HG02884 (cell line): ENCODE results near the gene L3MBTL4.
"Not testable (repeated sequence)": the region's sequence is repeated elsewhere in the genome, so short reads cannot be mapped to it uniquely, and the experiment has no call there.

Experiments used
- ATAC-seq: cut with Tn5 transposase; IDR thresholded peaks from one replicate; pipeline ENCODE4 v1.9.1; 2021; ENCODE audit warnings: mild to moderate bottlenecking, moderate library complexity; ENCODE audit not compliant: unreplicated experiment

The L3MBTL4 gene

DNA sequence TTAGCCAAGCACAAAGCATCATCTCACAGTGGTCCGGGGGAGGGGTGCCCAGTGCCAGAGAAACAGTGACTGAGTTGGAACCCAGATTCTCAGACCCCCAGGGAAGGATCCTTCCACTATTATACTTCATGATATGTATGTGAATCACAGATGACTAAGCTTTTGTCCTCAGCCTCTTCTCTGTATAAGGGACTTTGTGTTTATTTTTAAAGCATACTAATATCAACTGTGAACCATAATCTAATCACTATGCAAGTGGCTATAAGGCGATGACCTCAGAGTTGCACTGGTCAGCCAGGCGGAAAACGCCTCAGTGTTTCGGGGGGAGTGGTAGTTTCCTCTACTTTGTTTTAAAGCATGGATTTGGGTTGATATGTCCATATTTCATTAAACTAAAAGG, 359.0 kb downstream of the L3MBTL4 start:
- ATAC-seq: no peak

DNA sequence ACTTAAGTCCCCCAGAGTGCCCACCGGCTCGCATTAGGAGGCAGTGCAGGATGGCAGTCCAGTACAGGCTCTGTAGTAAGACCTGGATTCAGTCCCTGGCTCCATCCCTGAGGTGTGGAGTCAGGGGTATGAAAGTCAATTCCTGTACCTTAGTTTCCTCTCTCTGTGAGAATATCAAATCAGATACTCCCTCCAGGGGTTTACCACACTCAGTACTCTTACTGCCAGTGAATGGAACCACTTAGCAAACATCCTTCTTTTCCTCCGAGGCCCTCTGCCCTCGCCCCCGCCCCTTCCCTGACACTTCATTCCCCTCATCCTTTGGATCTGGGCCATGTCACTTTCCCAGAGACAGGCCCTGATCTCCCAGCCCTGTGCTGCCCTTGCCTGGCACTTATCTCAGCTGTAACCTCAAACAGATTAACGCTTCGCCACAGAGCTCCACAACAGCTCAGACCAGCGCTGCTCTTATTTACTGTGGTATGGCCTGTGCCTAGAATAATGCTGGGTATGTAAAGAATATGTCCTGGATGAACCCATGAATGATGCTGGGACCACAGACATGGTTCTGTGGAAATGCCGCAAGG, 360.4 kb downstream of the L3MBTL4 start:
- no peak for ATAC-seq

DNA sequence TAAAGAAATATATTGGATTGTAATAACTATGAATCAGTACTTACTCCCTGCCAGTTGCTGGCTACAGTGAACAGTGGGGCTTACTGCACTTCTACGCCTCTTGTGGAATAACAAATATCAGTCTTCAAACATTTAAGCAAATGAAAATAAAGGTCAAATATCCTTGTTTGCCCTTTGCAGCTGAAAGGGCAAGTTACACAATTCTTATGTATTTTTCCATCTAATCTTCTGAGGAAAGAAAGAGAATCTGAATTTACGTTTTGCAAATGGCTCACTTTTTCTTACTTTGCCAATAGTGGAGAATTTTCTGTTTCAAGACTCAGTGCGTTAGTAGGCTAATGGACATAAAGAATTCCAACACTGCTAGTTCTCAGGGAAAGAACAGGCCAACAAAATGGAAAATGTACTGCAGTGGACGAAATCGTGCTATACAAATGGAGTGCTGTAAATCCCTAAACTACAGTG, 362.2 kb downstream of the L3MBTL4 start:
- no peak for ATAC-seq

DNA sequence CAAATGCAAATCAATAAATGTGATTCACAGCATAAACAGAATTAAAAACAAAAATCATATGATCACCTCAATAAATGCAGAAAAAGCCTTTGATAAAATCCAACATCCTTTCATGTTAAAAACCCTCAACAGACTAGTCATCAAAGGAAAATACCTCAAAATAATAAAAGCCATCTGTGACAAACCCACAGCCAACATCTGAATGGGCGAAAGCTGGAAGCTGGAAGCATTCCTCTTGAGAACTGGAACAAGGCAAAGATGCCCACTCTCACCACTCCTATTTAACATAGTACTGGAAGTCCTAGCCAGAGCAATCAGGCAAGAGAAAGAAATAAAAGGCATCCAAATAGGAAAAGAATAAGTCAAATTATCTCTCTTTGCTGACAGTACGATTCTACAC, 367.1 kb downstream of the L3MBTL4 start:
- not testable (repeated sequence) for ATAC-seq

- ATAC-seq: no peak
Observed at GRCh38 chr18:6044773-6045172, 369.9 kb downstream of the L3MBTL4 start.

DNA sequence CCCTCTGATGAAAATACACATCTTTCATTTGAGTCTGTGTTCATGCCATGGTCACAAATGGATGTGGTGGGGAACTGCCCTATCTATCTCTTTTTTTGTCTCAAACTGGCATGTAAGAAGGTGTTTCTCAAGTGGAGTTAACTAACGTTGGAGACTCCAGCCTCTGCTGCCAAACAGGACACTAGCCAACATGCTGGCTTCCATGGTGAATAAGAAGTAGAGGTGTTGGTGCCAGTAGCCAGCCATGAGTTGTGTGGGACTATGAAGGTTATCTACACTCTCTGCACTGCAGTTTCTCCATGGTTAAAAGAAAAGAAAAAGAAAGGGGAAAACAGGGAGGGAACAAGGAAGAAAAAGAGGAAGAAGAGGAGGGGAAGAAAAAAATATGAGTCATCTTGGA, 370.4 kb downstream of the L3MBTL4 start:
- ATAC-seq: no peak

GRCh38 chr18:6039055-6039454, 375.7 kb downstream of the L3MBTL4 start:
- ATAC-seq: no peak

DNA sequence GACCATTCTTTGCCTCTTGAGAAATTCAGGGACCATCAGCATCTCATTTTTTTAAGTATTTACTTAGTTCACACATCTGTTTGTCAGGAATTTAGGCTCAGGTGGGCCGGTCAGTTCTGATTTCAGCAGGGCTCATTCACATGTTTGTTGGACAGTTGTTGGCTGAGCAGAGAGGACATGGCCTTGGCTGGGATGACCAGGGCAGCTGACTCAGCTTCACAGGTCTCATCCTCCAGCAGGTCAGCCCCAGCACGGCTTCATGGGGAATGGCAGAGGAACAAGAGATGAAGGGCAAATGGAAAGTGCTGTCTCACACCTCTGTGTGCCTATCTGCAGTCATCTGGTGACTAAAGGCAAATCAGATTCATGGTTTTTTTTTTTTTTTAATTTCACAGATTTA, 383.3 kb downstream of the L3MBTL4 start:
- no peak for ATAC-seq

DNA sequence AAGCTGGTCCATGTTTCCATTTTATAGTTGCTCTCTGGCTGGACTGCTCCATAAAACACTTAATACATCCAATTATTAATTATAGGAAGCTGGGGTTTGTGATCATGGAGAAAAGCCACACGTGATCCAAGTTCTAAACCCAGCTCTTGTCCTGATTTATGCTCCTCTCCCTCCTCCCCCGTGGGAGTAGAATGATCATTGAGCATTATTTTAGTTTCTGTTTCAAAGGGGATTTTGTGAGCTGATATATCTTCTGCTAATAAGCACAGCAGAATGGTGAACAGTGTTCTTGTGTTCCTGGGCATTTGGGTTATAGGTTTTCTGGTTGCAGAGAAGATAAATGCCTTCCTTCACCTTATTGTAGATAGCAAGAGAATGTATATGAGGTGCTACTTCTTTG, 383.7 kb downstream of the L3MBTL4 start:
- ATAC-seq: no peak

- ATAC-seq: no peak
Observed at GRCh38 chr18:6024745-6025248, 389.9 kb downstream of the L3MBTL4 start.

DNA sequence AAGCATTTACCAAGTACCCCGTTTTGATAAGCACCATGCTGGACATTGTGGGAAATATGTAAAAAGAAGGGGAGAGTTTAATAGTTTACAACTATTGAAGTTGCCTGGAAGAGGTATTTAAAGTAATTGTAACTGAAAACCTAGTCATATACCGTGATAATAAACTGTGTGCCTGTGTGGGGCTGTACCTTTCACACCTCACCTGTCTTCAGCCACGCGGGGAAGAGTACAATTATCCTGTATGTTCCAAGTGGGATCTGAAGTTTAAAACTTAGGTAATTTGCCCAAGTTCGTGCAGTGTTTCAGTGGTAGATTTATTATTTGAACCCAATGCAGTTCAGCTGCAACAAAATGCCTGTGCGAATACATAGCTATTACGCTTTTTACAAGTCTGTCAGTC, 391.2 kb downstream of the L3MBTL4 start:
- no peak for ATAC-seq

- no peak for ATAC-seq
Observed at GRCh38 chr18:6022845-6023244, 391.9 kb downstream of the L3MBTL4 start.

- peak; percentile 76 for ATAC-seq
Observed at GRCh38 chr18:6022074-6022444, 392.7 kb downstream of the L3MBTL4 start.

DNA sequence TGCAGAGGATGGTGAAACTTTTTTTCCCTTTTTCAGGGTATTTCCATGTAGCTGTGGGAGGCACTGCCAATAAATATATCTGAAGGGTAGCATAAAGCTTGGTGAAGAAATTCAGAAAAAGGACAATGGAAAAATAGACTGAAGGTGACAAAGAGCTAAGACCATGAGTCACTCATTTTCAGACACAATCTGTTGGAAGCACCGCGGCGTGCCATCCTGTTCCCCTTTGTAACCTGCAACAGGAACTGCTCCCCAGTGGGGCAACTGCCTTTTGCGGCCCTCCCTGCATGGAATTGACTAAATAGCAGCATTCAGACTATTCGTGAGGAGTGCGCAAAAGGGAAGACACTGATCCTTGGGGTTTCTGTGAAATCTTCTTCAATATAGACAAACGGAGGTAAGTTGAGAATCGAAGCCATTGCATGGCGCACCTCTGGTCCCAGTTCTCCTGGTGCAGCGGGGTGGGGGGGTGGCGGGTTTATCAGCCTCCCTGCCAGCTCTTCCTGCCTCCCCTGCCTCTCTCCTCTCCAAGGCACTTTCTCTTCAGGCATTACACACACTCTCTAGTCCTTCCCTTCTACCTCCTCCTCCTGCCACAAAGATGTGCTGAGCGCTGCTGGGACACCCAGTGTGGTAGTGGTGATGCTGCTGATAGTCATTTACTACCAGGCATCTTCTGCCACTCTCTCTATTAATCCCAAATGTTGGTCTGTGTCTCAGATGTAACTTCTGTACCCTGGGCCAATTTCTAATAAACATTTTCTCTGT, 393.2 kb downstream of the L3MBTL4 start:
- ATAC-seq: peak; percentile 3

DNA sequence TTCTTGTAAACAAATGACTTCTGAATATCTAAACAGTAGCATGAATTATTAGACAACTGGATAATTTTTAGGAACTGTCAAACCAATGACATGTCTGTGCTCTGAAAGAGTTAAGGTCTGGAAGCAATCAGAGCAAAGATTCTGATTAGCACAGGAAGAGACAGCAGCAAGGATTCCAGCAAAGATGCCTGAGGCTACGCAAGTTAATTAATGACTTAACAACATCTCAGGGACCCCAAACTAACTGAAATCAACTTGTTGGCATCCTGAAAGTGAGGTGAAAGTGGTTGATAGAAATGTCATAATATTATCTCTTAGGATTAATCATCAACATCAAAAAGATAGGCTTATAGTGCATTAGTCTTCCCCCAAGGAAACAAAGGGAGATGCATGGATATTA, 396.0 kb downstream of the L3MBTL4 start:
- ATAC-seq: no peak

- no peak for ATAC-seq
Observed at GRCh38 chr18:6017171-6017570, 397.5 kb downstream of the L3MBTL4 start.

GRCh38 chr18:6015364-6015763, 399.3 kb downstream of the L3MBTL4 start:
- no peak for ATAC-seq

DNA sequence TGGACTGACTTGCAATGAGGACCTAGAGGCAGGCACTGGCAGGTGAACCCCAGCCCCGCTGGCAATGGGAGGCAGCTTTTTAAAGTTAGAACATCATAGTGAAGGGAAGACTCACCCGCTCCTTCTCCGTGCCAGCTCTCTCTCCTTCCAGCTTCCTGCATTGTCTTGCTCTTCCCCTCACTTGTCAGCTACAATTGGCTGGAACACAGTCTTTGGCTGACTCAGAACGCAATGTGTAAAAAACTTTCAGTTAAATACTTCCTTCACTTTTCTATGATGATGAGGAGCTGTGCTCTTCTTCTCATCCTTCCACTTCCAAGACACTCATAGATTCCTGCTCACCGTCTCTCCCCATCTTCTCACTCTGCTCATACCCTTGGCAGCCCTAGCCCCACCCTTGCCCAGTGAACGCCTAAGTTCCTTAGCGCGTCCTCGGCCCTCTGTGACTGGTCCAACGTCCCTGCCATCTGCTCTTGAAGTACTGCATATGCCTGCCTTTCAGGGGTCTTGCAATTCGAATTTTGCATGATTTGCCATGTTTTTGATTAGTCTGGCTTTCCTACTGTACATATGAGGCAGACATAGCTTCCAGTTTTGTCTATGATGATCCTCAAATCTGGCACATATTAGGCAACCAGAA, 401.4 kb downstream of the L3MBTL4 start:
- ATAC-seq: no peak

- no peak for ATAC-seq
Observed at GRCh38 chr18:6010921-6011320, 403.8 kb downstream of the L3MBTL4 start.

- no peak for ATAC-seq
Observed at GRCh38 chr18:6010284-6010683, 404.4 kb downstream of the L3MBTL4 start.

DNA sequence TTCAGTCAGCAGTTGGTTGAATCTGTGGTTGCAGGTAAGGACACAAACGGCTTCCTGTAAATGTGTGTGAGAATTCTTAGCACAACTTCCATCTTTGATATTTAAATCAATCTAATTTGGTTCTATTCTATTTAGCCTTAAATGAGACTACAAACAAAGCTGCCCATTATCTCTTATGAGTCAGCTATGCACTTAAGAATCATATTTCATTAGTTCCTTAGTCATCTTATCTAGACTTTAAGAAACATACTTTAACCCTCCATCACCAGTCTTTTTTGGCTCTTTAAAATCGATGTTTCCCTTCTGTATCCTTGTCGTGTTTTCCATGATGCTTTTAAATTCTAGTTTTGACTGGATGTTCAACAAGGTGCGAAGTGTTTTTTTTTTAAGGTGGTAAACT, 405.0 kb downstream of the L3MBTL4 start:
- ATAC-seq: no peak

GRCh38 chr18:6004683-6005082, 410.0 kb downstream of the L3MBTL4 start:
- ATAC-seq: peak; percentile 92
